ENCODE data around the gene TMEM108.

TMEM108 gene

DNA sequence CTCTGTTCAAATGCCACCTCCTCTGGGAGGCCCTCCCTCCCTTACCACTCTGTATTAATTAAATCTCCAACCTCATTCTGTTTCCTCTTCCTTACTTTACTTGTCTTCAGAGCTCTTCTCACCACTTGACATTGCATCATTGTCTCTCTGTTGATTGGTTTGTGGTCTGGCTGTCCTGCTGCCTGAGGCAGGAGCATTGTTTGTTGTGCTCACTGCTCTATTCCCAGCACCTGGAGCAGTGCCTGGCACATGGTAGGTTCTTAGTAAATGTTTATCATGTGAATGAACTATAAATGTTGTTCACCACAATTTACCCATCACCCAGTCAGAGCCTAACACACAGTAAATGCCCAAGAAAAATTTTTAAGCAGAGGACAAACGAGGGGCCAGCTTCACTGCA, 355.0 kb downstream of the TMEM108 start:
- TF ChIP-seq TCF4 (CRISPR knock-in tag; IDR thresholded peaks at IDR 0.05; ENCODE audit: borderline replicate concordance) (no peak), TOX (CRISPR knock-in tag; IDR thresholded peaks at IDR 0.05; ENCODE audit: borderline replicate concordance) (no peak), OSR1 (CRISPR knock-in tag; IDR thresholded peaks at IDR 0.05) (no peak), ZFP3 (CRISPR knock-in tag; IDR thresholded peaks at IDR 0.05) (no peak), ARNTL (CRISPR knock-in tag; IDR thresholded peaks at IDR 0.05; ENCODE audit: borderline replicate concordance, low read depth) (no peak), CSDC2 (CRISPR knock-in tag; IDR thresholded peaks at IDR 0.05) (no peak), PPARA (CRISPR knock-in tag; IDR thresholded peaks at IDR 0.05; ENCODE audit: borderline replicate concordance) (no peak), ZNF8 (CRISPR knock-in tag; IDR thresholded peaks at IDR 0.05) (no peak), GLIS3 (CRISPR knock-in tag; IDR thresholded peaks at IDR 0.05) (no peak), ESRRG (CRISPR knock-in tag; IDR thresholded peaks at IDR 0.05) (no peak)
- TF ChIP-seq, protein P1, sequence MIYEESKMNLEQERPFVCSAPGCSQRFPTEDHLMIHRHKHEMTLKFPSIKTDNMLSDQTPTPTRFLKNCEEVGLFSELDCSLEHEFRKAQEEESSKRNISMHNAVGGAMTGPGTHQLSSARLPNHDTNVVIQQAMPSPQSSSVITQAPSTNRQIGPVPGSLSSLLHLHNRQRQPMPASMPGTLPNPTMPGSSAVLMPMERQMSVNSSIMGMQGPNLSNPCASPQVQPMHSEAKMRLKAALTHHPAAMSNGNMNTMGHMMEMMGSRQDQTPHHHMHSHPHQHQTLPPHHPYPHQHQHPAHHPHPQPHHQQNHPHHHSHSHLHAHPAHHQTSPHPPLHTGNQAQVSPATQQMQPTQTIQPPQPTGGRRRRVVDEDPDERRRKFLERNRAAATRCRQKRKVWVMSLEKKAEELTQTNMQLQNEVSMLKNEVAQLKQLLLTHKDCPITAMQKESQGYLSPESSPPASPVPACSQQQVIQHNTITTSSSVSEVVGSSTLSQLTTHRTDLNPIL (CRISPR knock-in tag; IDR thresholded peaks at IDR 0.05; ENCODE audit: low read depth) = no peak
- no peak for ATAC-seq

DNA sequence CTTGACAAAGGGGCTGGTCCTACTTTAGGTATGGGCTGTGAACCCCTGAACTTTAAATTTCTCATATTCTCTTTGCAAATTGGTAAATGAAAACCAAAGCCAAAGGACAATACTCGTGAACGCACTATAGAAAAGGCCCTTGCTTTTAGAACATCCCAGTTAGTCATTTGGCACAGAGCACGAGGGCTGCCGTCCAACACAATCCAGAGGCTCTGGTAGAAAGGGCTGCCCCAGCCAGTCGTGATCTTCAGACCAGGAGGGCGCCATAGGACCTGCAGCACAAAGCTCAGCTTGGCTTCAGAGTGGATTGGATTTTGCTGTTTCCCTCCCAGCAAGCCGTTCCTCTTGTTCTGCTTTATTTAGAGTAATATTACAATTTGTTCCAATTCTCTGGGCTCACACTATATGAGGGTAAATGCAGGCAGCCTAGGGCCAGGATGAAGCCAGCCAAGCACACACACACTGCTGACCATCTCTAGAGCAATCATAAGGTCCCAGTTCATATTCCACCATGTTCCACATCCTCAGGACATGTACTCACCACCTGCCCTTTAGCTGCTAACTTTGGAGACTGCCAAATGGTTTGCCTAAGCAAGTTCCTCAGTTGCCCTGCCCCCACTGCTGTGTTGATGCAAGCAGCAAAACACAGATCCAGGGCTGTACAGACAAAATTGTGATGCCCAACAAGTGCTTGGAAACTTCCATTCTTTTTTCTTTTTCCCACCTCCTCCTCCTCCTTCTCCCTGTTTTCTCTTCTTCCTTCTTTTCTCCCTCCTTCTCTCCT, 355.7 kb downstream of the TMEM108 start:
- no peak for ATAC-seq
- TF ChIP-seq TOX (CRISPR knock-in tag; IDR thresholded peaks at IDR 0.05; ENCODE audit: borderline replicate concordance) (no peak), ZFP30 (CRISPR knock-in tag; IDR thresholded peaks at IDR 0.05) (no peak), TCF4 (CRISPR knock-in tag; IDR thresholded peaks at IDR 0.05; ENCODE audit: borderline replicate concordance) (no peak)

DNA sequence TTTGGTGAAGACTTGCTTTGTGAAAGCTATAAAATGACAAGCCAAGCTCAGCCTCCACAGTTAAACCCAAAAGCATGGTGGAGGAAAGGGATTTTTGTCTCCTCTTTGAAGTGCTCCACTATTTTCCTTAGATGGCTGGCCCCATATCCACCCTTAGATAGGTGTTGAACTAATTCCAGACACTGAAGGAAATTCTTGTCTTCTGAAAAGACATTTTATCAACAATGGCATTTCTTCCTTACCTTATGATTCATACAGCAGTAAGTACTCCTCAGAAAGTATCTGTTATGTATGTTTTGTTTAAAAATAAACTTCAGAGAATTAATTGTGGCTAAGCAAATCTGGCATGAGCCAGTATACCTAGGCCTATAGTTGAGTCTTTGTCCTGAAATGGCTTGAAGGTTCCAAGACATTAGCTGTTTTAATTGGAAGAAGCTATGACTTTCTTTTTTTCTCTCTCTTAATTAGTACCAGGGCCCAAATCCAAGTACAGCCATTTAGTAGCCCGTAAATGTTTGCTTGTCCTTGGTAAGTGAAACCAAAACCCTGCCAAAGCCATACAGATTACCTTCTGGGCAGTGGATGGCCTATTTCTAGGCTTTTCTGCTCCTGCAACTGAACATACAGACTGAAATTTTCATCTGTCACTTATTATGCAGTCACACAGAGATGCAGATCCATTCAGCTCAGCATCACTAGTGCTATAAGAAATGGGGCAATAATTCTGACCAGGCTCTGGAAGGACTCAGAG, 356.5 kb downstream of the TMEM108 start:
- no peak for TF ChIP-seq GLIS3 (CRISPR knock-in tag; IDR thresholded peaks at IDR 0.05)
- TF ChIP-seq CSDC2 (CRISPR knock-in tag; IDR thresholded peaks at IDR 0.05) = no peak
- ATAC-seq = no peak

DNA sequence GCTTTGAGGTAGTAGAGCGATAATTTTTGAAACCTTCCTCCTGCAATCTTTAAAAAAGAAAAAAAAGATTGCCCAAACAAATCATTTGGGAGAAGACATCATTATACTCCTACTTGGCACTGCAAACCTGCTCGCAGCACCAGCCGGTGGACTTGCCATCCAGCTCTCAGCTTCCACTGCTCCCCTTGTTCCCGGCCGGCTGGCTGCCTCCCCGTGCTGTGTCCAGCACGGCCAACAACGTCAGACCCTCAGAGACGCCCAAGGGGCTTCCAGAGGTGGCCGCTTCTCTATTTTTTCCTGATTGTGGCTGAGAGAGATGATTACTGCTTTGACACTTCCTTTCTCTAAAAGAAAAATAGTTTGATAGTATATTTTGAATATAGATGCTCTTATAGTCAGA, 358.7 kb downstream of the TMEM108 start:
- no peak for ATAC-seq
- TF ChIP-seq, protein P2, sequence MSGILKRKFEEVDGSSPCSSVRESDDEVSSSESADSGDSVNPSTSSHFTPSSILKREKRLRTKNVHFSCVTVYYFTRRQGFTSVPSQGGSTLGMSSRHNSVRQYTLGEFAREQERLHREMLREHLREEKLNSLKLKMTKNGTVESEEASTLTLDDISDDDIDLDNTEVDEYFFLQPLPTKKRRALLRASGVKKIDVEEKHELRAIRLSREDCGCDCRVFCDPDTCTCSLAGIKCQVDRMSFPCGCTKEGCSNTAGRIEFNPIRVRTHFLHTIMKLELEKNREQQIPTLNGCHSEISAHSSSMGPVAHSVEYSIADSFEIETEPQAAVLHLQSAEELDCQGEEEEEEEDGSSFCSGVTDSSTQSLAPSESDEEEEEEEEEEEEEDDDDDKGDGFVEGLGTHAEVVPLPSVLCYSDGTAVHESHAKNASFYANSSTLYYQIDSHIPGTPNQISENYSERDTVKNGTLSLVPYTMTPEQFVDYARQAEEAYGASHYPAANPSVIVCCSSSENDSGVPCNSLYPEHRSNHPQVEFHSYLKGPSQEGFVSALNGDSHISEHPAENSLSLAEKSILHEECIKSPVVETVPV (CRISPR knock-in tag; IDR thresholded peaks at IDR 0.05) = no peak
- TF ChIP-seq ZNF70 (CRISPR knock-in tag; IDR thresholded peaks at IDR 0.05) (no peak), ZNF8 (CRISPR knock-in tag; IDR thresholded peaks at IDR 0.05) (no peak), TOX (CRISPR knock-in tag; IDR thresholded peaks at IDR 0.05; ENCODE audit: borderline replicate concordance) (no peak), OSR1 (CRISPR knock-in tag; IDR thresholded peaks at IDR 0.05) (no peak), CSDC2 (CRISPR knock-in tag; IDR thresholded peaks at IDR 0.05) (no peak), BACH2 (CRISPR knock-in tag; IDR thresholded peaks at IDR 0.05; ENCODE audit: borderline replicate concordance) (no peak), RARB (CRISPR knock-in tag; IDR thresholded peaks at IDR 0.05) (no peak), ARNTL (CRISPR knock-in tag; IDR thresholded peaks at IDR 0.05; ENCODE audit: borderline replicate concordance, low read depth) (no peak), ISL1 (CRISPR knock-in tag; IDR thresholded peaks at IDR 0.05) (no peak), TCF4 (CRISPR knock-in tag; IDR thresholded peaks at IDR 0.05; ENCODE audit: borderline replicate concordance) (no peak)
- TF ChIP-seq, protein P3, sequence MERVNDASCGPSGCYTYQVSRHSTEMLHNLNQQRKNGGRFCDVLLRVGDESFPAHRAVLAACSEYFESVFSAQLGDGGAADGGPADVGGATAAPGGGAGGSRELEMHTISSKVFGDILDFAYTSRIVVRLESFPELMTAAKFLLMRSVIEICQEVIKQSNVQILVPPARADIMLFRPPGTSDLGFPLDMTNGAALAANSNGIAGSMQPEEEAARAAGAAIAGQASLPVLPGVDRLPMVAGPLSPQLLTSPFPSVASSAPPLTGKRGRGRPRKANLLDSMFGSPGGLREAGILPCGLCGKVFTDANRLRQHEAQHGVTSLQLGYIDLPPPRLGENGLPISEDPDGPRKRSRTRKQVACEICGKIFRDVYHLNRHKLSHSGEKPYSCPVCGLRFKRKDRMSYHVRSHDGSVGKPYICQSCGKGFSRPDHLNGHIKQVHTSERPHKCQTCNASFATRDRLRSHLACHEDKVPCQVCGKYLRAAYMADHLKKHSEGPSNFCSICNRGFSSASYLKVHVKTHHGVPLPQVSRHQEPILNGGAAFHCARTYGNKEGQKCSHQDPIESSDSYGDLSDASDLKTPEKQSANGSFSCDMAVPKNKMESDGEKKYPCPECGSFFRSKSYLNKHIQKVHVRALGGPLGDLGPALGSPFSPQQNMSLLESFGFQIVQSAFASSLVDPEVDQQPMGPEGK (CRISPR knock-in tag; IDR thresholded peaks at IDR 0.05; ENCODE audit: borderline replicate concordance) = no peak
- TF ChIP-seq, protein P4, sequence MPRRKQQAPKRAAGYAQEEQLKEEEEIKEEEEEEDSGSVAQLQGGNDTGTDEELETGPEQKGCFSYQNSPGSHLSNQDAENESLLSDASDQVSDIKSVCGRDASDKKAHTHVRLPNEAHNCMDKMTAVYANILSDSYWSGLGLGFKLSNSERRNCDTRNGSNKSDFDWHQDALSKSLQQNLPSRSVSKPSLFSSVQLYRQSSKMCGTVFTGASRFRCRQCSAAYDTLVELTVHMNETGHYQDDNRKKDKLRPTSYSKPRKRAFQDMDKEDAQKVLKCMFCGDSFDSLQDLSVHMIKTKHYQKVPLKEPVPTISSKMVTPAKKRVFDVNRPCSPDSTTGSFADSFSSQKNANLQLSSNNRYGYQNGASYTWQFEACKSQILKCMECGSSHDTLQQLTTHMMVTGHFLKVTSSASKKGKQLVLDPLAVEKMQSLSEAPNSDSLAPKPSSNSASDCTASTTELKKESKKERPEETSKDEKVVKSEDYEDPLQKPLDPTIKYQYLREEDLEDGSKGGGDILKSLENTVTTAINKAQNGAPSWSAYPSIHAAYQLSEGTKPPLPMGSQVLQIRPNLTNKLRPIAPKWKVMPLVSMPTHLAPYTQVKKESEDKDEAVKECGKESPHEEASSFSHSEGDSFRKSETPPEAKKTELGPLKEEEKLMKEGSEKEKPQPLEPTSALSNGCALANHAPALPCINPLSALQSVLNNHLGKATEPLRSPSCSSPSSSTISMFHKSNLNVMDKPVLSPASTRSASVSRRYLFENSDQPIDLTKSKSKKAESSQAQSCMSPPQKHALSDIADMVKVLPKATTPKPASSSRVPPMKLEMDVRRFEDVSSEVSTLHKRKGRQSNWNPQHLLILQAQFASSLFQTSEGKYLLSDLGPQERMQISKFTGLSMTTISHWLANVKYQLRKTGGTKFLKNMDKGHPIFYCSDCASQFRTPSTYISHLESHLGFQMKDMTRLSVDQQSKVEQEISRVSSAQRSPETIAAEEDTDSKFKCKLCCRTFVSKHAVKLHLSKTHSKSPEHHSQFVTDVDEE (CRISPR knock-in tag; IDR thresholded peaks at IDR 0.05) = no peak
